GM18499 (cell line): Measurements from ENCODE around the gene FBXO45.
A peak's percentile ranks its signal among the peaks of the same experiment; 100 is the strongest.
"Not testable (repeated sequence)": the region's sequence is repeated elsewhere in the genome, so short reads cannot be mapped to it uniquely, and the experiment has no call there.

ENCODE experiments used
- ATAC-seq: cut with Tn5 transposase; IDR thresholded peaks from one replicate; pipeline ENCODE4 v1.9.1; 2021; ENCODE audit warnings: moderate number of reproducible peaks; ENCODE audit not compliant: insufficient read depth, unreplicated experiment

The FBXO45 gene

DNA sequence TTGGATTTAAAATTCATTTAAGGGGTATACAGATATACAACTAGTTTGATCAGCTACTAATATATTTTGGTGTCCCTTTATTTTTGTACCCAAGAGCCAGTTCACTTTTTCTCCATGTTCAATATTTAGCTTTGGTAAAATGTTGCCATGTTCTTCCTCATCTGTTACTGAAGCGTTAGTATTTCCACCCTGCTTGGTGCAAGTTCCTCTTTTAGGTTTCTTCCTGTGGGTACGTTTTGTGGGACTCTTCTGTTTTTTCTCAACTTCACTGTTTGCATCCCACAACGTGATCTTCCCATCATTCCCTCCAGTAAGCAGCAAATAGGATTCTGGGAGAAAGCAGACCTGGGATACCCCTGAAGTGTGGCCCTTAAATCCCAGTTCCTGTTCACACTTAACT lies 14.3 kb upstream of the FBXO45 start:
- ATAC-seq, result no peak

DNA sequence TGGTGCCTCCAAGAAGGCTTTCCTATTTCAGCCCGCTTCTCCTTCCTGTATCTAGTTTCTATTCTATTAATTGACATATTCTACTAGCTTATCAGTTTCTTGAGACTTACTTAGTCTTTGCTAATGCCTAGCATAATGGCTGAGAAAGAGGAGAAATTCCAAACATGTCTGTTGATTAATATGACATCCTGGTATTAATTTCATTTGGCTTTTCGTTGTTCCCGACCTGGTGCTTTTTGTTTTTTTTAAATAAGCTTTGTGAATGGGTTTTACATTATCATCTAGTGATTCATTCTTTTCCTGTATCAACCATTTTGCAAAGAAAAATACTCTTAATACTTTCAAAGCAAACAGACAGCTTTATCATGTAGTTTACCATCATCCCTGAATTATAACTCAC lies 13.2 kb upstream of the FBXO45 start:
- ATAC-seq, result no peak

DNA sequence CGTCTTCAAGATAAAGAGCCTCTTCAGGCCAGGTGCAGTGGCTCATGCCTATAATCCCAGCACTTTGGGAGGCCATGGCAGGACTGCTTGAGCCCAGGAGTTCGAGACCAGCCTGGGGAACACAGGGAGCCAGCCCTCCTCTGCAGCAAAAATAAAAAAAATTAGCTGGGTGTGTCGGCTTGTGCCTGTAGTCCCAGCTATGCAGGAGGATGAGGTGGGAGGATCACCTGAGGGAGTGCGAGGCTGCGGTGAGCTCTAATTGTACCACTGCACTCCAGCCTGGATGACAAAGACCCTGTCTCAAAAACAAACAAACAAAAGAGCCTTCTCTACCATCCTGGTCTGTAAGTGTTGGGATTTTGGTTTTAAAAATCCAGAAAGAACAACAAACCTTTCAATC lies 11.2 kb upstream of the FBXO45 start:
- no peak for ATAC-seq

DNA sequence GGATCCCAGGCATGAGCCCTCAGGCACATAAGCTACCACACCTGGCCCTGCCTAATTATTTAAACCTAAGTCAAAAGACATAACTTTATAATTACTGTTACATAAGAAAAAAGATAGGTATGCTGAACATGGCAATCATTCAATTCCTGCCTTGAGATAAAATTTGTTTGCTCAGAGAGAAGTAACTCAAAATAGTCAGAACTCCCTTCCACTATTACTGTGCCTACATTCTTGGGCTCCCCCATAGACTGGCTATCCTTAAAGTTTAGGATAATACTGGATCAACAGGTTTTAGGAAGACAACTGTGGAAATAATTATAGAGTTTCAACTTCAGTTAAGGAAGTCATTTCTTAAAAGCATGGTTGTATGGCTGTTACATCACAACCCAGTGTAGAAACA lies 10.0 kb upstream of the FBXO45 start:
- ATAC-seq, result no peak

DNA sequence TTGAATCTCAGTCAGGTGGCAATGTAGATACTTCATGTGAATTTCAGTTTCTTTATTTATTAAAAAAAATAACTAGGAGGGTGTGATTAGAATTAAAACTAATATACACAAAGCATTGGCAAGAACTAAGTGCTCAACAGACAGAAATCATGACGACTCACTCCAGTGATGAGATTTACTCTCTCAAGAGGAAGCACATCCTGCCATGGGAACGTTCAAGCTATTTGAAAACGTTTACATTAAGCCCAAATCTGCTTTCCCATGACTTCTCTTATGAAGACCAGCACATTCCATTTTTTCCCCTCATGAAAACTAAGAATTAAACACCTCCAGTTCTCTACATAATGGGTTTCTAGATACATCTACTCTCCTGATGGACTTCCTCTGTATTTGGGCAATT lies 8.6 kb upstream of the FBXO45 start:
- no peak for ATAC-seq

DNA sequence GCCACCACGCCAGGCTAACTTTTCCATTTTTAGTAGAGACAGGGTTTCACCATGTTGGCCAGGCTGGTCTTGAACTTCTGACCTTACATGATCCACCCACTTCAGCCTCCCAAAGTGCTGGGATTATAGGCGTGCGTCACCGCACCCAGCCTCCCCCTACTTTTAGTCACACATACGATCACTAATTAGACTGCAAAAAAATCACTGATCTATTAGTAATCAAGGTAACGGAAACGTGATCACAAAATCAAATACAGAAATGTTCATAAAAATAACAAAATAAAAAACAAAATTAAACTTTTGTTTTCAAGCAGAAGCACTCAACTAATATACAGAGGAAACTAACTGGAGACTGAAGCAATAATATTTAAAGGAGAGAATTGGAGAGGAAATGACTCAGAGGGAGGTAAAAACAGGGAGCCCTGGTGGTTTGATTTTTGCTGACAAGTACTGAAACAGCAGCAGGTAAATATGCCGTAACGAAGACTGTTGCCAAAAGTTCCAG lies 4.7 kb upstream of the FBXO45 start:
- no peak for ATAC-seq

DNA sequence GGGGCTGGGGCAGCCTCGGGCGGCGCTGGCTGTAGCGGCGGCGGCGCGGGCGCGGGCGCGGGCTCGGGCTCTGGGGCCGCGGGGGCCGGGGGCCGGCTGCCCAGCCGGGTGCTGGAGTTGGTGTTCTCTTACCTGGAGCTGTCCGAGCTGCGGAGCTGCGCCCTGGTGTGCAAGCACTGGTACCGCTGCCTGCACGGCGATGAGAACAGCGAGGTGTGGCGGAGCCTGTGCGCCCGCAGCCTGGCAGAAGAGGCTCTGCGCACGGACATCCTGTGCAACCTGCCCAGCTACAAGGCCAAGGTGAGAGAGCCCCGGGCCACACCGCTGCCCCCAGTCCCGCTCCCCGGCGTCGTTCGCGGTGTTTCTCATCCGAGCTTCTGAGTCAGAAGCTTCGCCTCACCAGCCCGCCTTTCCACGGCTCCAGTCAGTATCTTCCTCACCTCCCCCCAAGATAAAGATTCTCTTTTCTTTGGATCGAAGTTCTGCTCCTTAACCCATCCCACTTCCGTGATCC lies 600 bp downstream of the FBXO45 start:
- peak; percentile 25 for ATAC-seq

DNA sequence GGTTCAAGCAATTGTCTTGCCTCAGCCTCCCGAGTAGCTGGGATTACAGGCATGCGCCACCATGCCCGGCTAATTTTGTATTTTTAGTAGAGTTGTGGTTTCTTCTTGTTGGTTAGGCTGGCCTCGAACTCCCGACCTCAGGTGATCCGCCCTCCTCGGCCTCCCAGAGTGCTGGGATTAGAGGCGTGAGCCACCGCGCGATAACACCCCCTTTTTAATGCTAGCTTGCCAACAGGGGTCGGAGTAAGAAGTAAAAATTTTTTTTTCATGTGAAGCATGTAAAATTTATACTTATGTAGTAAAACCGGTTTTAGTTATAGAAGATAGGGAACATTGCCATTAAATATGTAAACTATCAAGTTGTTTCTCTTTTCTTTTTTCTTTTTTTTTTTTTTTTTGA lies 1.9 kb downstream of the FBXO45 start:
- ATAC-seq, result not testable (repeated sequence)

DNA sequence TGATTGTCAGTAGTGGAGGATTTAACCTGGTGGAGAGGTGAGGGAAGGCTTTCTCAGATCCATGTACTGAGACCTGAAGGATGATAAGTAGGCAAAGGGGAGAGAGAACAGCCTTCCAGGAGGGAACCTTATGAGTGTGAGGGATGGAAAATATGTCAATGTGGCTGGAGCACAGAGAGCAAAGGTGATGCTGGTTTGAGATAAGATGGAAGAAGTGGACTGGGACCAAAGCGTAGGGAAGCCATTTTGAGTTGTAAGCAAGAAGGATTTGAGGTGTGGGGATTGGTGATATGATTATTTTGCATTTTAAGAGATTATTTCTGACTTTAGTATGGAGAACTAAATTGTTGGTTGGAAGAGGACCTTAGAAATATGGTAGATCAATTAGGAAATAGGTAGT lies 3.9 kb downstream of the FBXO45 start:
- ATAC-seq, result no peak

DNA sequence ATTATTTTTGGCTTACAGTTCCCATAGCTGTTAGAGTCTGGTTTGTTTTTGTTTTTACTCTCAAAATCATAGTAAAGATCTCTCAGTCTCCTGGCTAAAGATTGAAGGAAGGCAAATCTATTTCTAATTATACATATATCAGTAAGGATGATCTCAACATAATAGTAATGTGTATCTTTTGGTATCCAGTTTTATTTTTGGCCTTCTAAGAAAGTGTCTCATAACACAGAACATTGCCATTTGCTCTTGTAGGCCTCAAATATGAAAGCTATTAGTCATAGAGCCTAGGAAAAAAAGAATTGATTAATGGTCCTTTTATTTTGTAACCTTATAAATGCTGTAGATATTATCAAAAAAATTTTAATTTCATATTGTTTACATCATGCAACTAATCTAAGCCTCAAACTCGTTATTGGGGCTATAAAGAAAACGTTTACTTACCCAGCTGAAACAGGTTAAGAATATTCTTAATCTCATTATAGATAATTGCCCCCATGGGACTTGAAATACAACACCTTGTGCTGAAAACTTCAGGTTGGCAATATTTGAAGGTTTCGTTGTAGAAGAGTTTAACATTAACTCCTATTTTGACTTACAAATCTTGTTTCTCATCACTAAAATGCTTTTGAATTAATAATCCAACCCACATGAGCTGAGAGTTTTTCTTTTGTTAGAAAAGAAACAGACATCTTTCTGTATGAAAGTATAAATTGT lies 16.7 kb downstream of the FBXO45 start:
- ATAC-seq, result no peak

DNA sequence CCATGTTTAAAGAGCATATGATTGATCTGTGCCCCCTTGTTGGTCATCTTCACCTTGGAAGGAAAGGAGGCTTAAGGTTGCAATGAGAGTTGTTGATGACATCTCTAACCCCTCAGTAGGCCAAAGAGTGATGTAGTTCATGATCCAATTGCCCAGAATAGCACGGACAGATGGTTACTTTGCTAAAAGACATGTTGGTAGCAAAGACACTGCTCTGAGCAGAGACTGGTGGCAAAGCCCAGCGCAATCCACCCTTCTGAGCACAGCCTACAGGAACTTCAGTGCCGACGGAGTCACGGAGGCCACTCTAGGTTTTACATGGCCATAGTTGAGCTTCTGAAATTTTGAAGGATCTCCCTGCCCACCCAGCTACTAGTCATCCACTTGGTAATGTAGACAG lies 21.8 kb downstream of the FBXO45 start:
- no peak for ATAC-seq

DNA sequence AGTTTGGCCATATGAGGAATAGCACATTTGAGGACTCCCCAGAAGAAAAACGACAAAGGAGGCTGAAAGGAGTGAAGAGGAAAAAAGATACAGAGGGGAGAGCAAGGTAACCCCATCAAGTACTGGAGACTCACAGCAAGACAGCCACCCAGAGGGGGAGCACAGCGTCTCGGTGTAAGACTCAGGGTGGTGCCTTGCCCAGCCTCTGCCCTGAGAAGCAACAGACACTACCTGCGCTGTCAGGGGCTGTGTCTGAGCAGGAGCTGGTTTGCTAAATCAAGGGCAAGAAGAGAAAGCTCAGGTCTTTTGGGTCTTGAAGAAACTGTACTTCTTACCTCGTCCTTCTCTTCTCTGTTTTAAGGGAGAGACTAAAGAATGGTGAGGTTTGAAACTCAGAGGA lies 27.9 kb downstream of the FBXO45 start:
- no peak for ATAC-seq

DNA sequence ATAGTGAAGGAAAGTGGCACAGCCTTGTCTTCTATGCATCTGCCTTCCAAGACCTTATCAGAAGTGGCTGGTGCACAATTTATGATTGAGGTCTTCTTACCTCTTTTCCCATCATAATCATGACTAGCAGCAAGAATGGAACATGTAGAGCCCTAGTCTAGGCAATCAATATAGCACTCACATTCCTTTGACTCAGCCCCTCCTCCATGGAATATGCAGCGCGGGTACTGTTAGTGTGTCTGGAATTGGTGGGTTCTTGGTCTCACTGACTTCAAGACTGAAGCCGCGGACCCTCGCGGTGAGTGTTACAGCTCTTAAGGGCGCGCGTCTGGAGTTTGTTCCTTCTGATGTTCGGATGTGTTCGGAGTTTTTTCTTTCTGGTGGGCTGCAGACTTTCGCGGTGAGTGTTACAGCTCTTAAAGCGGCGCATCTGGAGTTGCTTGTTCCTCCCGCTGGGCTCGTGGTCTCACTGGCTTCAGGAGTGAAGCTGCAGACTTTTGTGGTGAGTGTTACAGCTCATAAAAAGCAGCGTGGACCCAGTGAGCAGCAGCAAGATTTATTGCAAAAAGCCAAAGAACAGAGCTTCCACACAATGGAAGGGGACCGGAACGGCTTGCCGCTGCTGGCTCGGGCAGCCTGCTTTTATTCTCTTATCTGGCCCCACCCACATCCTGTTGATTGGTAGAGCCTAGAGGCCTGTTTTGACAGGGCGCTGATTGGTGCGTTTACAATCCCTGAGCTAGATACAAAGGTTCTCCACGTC lies 29.7 kb downstream of the FBXO45 start:
- not testable (repeated sequence) for ATAC-seq

DNA sequence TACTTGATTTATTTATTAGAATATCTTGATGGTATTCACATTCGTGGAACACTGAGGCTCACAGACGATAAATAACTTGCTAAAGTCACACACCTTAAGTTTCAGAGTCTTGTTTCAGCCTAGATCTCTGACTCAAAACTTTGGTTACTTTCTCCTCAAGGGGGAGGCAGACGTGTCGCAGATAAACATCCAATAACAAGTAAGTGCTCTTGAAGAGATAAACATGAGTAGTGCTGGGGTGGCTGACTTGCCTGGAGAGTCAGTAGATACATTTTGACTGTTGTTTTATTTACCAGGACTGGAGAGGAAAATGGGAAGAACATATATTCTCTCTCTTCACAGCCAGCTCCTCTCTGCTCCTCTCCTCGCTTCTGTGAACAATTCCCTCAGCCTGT lies 31.3 kb downstream of the FBXO45 start:
- no peak for ATAC-seq

DNA sequence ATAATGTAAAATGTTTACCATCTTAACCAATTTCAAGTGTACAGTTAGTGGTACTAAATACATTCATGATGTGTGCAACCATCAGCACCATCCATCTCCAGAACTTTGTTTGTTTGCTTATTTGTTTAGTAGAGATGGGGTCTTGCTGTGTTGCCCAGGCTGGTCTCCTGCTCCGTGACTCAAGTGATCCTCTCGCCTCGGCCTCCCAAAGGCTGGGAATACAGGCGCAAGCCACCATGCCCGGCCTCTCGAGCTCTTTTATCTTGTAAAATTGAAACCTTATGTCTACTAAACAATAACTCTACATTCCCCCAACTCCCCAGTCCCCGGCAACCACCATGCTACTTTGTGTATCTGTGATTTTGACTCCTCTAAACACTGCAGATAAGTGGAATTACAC lies 31.9 kb downstream of the FBXO45 start:
- ATAC-seq, result no peak

DNA sequence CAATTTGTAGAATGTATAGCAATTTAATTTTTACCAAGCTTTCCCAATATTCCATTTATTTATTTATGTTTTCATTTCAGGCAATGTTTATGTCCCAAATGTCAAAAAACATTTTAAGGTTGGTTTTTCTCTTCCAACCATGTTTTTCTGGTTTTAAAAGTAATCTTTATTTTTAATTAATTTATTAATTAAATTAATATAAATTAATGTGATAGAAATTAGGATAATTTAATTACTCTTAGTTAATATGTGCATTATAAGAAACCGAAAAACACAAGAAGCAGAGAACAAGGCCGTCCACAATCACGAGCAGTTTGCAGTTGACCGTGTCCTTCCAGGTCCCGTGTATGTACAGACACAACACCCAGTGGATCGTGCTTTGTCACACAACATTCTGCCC lies 34.2 kb downstream of the FBXO45 start:
- ATAC-seq, result no peak

DNA sequence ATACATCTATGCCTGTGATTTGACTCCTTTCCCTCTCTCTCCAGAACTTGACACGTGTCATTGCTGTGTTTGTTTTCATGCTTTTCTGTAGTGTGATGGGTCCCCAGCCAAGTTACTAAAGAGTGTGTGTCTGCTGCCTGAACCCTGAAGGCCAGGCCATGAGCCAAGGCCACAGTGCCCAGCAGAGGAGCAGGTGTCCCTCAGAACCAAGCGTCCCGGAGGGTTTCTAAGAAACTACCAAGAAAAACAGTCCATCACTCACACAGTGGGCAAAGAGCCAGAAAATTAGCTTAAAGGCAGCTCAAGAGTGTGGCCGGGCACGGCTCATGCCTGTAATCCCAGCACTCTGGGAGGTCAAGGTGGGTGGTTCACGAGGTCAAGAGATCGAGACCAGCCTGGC lies 35.2 kb downstream of the FBXO45 start:
- ATAC-seq, result no peak

DNA sequence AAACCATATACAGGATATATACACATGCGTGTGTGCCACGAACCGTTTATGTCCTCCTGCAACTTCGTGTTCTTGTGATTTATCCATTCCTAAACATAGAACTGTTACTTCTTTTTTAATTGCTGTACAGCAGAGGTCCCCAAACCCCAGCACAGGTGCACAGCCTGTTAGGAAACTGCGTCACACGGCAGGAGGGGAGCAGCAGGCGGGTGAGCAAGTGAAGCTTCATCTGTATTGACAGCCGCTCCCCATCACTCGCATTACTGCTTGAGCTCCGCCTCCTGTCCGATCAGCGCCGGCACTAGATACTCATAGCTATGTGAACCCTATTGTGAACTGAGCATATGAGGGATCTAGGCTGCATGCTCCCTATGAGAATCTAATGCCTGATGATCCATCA lies 36.1 kb downstream of the FBXO45 start:
- ATAC-seq, result no peak

DNA sequence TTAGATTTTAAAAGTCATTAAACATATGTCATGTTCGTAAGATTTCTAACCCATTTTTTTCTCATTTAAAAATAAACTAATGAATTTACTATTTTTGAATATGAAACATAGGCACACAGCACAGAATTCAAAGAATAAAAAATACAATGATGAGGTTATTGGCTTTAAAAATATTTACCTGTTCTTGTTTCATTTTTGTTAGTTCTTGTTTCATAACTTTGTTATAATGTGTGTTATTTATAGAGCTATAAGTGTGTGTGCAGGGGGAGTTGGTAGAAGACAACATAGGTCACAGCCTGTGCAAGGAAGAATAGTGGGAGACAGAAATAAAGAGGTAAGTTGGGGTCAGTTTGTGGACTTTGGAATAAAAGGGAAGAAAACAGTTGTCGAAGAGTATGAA lies 40.2 kb downstream of the FBXO45 start:
- no peak for ATAC-seq

DNA sequence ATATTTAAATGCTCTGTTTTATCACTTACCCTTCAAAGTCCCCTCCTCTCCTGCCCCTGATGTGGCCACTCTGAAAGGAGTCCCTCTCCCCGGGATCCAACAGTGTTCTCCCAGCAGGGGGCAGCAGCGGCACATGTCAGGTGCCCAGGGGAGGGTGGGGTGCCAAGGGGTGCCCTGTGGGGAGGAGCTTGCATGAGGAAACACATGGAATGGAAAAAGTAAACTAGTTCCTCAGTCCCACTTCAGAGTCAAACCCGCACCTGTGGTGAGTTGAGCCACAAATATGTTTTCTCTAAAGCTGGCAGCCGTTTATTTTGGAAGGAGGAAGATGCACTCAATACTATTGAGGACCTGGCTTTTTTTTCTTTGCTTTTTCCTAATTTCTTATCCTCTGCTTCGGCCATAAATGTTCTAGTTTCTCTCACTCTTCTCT lies 40.9 kb downstream of the FBXO45 start:
- no peak for ATAC-seq

DNA sequence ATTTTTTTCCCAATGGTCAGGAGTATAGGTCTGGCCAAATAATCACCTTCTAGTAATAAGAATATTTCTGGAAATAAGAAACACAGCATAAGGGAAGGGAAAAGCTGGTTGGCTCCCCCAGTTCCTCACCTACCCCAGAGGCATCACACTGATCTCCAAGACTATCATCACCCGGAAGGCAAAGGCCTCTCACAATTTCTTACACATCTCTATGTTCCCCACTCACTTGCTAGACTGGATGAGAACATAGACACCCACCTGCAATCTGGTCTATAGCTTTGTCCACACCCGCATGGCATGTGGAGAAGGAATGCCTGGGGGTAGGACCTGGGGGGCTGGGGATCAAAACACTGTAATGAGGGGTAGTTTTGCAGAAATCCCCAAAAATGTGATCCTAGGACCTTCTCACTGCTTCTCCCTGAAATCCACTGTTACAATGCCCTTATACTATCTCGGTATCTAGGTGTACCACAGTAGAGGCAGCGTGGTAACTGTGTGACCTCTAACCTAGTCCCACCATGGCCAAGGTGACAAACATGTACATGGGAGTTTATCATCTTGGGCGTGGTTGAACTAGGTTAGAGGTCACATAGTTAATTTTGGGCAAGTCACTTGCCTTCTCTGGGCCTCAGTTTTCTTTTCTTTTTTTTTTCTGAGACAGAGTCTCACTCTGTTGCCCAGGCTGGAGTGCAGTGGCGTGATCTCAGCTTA lies 41.5 kb downstream of the FBXO45 start:
- ATAC-seq, result no peak
